Ovary (tissue), 9 donors: ENCODE data around the gene KBTBD4. TPM values are rescaled to one million over a fixed set of nuclear protein-coding genes. Genes with fewer than 3 reads are reported as not detected.
A peak's percentile ranks its signal among the peaks of the same experiment; 100 is the strongest.
"Not testable (repeated sequence)": the region's sequence is repeated elsewhere in the genome, so short reads cannot be mapped to it uniquely, and the experiment has no call there.

Experiments
- DNase-seq, 5 donors: peaks; one replicate each; pipeline ENCODE4 v3.0.0-alpha.2; 2019 to 2020
- H3K27ac ChIP-seq, 2 donors: fragments of 200-600 bp; one replicate each; pipeline versions ENCODE4 v1.5.1 to v1.8.0; 2019 to 2022
- H3K27me3 ChIP-seq: fragments of 200-600 bp; one replicate; pipeline ENCODE4 v1.8.0; 2022
- H3K36me3 ChIP-seq: fragments of 200-600 bp; sonication (generic); one replicate; pipeline ENCODE4 v1.5.1; 2019
- H3K4me1 ChIP-seq: one replicate; pipeline ENCODE4 v1.8.1; 2013; ENCODE audit warnings: mild to moderate bottlenecking, moderate library complexity; ENCODE audit not compliant: insufficient read depth
- H3K4me3 ChIP-seq: fragments of 200-600 bp; sonication (generic); one replicate; pipeline ENCODE4 v1.5.1; 2017
- H3K9me3 ChIP-seq, 2 donors: fragments of 200-600 bp in 1 of 2; sonication (generic) in 1 of 2; one replicate each; pipeline versions ENCODE4 v1.5.1 to v1.8.1; 2013 to 2019; ENCODE audit warnings: mild to moderate bottlenecking in 1 of 2, moderate library complexity in 1 of 2
- CTCF ChIP-seq, 3 donors: fragments of 450-650 bp in 2 of 3; fragments of 200-600 bp in 1 of 3; IDR thresholded peaks; one replicate each; pipeline versions ENCODE4 v1.5.1 to v1.8.0; 2016 to 2022; ENCODE audit warnings: antibody characterized with exemption in 3 of 3, mild to moderate bottlenecking in 1 of 3
- EP300 ChIP-seq: sonication (generic); formaldehyde crosslinking; IDR thresholded peaks from one replicate; pipeline ENCODE4 v1.6.1; 2017; ENCODE audit warnings: antibody characterized with exemption
- POLR2A ChIP-seq: fragments of 450-650 bp; IDR thresholded peaks from one replicate; pipeline ENCODE4 v1.6.1; 2017; ENCODE audit warnings: antibody characterized with exemption, mild to moderate bottlenecking, moderate library complexity
- WGBS, 3 donors: extraction: QIAGEN DNeasy Blood & Tissue Kit in 1 of 3; methylation state at CpG; one replicate each; pipeline versions ENCODE4 v1.1.5 to v1.1.7; 2013 to 2017; 5-methylcytosine and 5-hydroxymethylcytosine counted together
- intact Hi-C, 4 donors: fragments of 100-400 bp; cut with DNase I; formaldehyde crosslinking; loops; one replicate each; pipeline versions ENCODE4 v1.11.0 to v1.15.1; 2022 to 2023
- polyA plus RNA-seq, 2 donors: library from polyadenylated mRNA; stranded (reverse); fragments of 200-250 nt in 1 of 2; fragments of 350-450 nt in 1 of 2; fragmentation: Illumina TruSeq in 1 of 2; extraction: RNeasy Lipid Tissue Mini Kit (QIAGEN cat#74804) in 1 of 2; gene quantifications; one replicate each; pipeline ENCODE4 v1.2.3, GENCODE V29; 2013 to 2014
- total RNA-seq, 7 donors: library from RNA; depleted of rRNA in 2 of 7; stranded (reverse); fragments of >200 nt in 2 of 7; fragmentation: NEBNext Ultra II Directional in 3 of 7; extraction: Animal tissue kit (Norgen Biotek cat#: 25700) in 3 of 7; gene quantifications; one replicate each; pipeline versions ENCODE4 v1.1.0 to v1.2.4, GENCODE V29; 2016 to 2023
- donor health status: DM: no; HTN: no; CAD: no; lungs with moderate emphysema.
- donor health status: DM: no; HTN: no; CAD: no.
- donor health status: Bipolar disorder and iron deficiency.
- donor health status: DM: yes; HTN: yes; CAD: no.
- donor health status: DM: no; HTN: no; CAD: no.
- donor health status: DM: yes; HTN: yes; CAD: no.

KBTBD4 gene
- total and polyA plus RNA-seq, 9 donors = 14.4 to 23.5 (median 18.3) TPM

GRCh38 chr11:47560426-47560825 lies 18.3 kb downstream of the KBTBD4 start:
- 90 to 93% (median 91%) methylated on average over 2 of the region's 2 CpGs for WGBS, 3 donors
- Histone ChIP-seq H3K4me3 (no peak overlapping the region), H3K27me3 (no peaks in the 10 kb centered on the region), H3K36me3 (no peaks in the 10 kb centered on the region), H3K27ac (no peak overlapping the region), H3K4me1 (peaks cover 4% of the 10 kb centered on the region), H3K9me3 (no peaks in the 10 kb centered on the region)
- intact Hi-C loops = no loop called here
- no peak for TF ChIP-seq EP300
- TF ChIP-seq CTCF (IDR thresholded peaks at IDR 0.05) = no peak
- no peak for TF ChIP-seq POLR2A
- DNase-seq = no peak

GRCh38 chr11:47558695-47559094 lies 20.1 kb downstream of the KBTBD4 start:
- 88 to 97% (median 93%) methylated on average over 1 of the region's 1 CpG for WGBS, 3 donors
- intact Hi-C loops = no loop called here
- no peaks in the 10 kb centered on the region for H3K36me3 ChIP-seq
- no peak overlapping the region for H3K4me3 ChIP-seq
- H3K27ac ChIP-seq = no peak overlapping the region
- DNase-seq = no peak
- no peaks in the 10 kb centered on the region for H3K9me3 ChIP-seq
- no peaks in the 10 kb centered on the region for H3K4me1 ChIP-seq
- TF ChIP-seq CTCF (IDR thresholded peaks at IDR 0.05) (no peak), POLR2A (no peak), EP300 (no peak)
- H3K27me3 ChIP-seq = no peaks in the 10 kb centered on the region

GRCh38 chr11:47557004-47557403 lies 21.8 kb downstream of the KBTBD4 start:
- H3K27ac ChIP-seq, H3K4me3 ChIP-seq, H3K9me3 ChIP-seq, H3K27me3 ChIP-seq, H3K36me3 ChIP-seq, H3K4me1 ChIP-seq, intact Hi-C loops: not testable (repeated sequence)
- WGBS, 3 donors = 93 to 96% (median 95%) methylated on average over 12 of the region's 12 CpGs
- DNase-seq = peak in 1 of 5 donors; percentile 3

- intact Hi-C loops = no loop called here
- H3K27me3 ChIP-seq = no peaks in the 10 kb centered on the region
- peak overlapping the region; percentile 70 to 75 for H3K27ac ChIP-seq
- WGBS, 3 donors = 0 to 8% (median 4%) methylated on average over 9 of the region's 9 CpGs
- peak overlapping the region; percentile 92 for H3K4me3 ChIP-seq
- H3K4me1 ChIP-seq = peaks cover 12% of the 10 kb centered on the region
- no peaks in the 10 kb centered on the region for H3K9me3 ChIP-seq
- no peaks in the 10 kb centered on the region for H3K36me3 ChIP-seq
- DNase-seq = no peak
- no peak for TF ChIP-seq POLR2A
- no peak for TF ChIP-seq EP300
- no peak for TF ChIP-seq CTCF (IDR thresholded peaks at IDR 0.05)
Measured at GRCh38 chr11:47553406-47553743, 25.4 kb downstream of the KBTBD4 start.

GRCh38 chr11:47552566-47553405 lies 26.0 kb downstream of the KBTBD4 start, which contains the start of gene CELF1:
TSS of gene CELF1 (minus strand) at chr11:47553132. CDS start at chr11:47499523, 53,609 bp downstream.
- Histone ChIP-seq H3K4me3 (peak within 1 kb of the TSS; percentile 92), H3K36me3 (no peaks in the 10 kb centered on the region), H3K4me1 (peaks cover 12% of the 10 kb centered on the region), H3K9me3 (no peaks in the 10 kb centered on the region), H3K27me3 (no peaks in the 10 kb centered on the region), H3K27ac (peak within 1 kb of the TSS; percentile 70 to 75)
- WGBS, 3 donors = 0 to 1% (median 1%) methylated on average over 53 to 89 of the region's 89 CpGs
- peak; percentile 89 to 94 (median 91) for DNase-seq
- TF ChIP-seq EP300 (no peak), POLR2A (peak; percentile 63), CTCF (IDR thresholded peaks at IDR 0.05) (peak; percentile 80 to 91 (median 89))
- intact Hi-C loops = no loop called here
